GM12864 (cell line): Measurements from ENCODE around the gene DDX20.

Source experiments
- DNase-seq: peaks from one replicate; pipeline ENCODE4 v3.0.0-alpha.2; 2011; ENCODE audit warnings: low read depth
- H3K4me3 ChIP-seq: 2 replicates; pipeline ENCODE4 v1.5.1; 2011; ENCODE audit warnings: mild to moderate bottlenecking, low read depth, low read length, control low read depth
- CTCF ChIP-seq: IDR thresholded peaks from 2 replicates; pipeline ENCODE4 v1.5.1; 2011; ENCODE audit warnings: low read depth, mild to moderate bottlenecking, moderate library complexity, low read length, control low read depth, inconsistent platforms; ENCODE audit errors: missing control alignments

DDX20 gene

GRCh38 chr1:111776861-111777260 lies 21.2 kb downstream of the DDX20 start:
- no peak for DNase-seq
- TF ChIP-seq CTCF = no peak
- H3K4me3 ChIP-seq = no peak overlapping the region

- DNase-seq = no peak
- H3K4me3 ChIP-seq = no peak overlapping the region
- no peak for TF ChIP-seq CTCF
Measured at GRCh38 chr1:111777301-111777700, 21.6 kb downstream of the DDX20 start.

- no peak for TF ChIP-seq CTCF
- no peak overlapping the region for H3K4me3 ChIP-seq
- no peak for DNase-seq
Measured at GRCh38 chr1:111778066-111778465, 22.4 kb downstream of the DDX20 start.

GRCh38 chr1:111778541-111779051 lies 22.9 kb downstream of the DDX20 start:
- H3K4me3 ChIP-seq = no peak overlapping the region
- no peak for DNase-seq
- TF ChIP-seq CTCF = no peak

GRCh38 chr1:111779546-111779945 lies 23.8 kb downstream of the DDX20 start:
- no peak overlapping the region for H3K4me3 ChIP-seq
- no peak for TF ChIP-seq CTCF
- no peak for DNase-seq

- no peak overlapping the region for H3K4me3 ChIP-seq
- TF ChIP-seq CTCF = no peak
- DNase-seq = no peak
Measured at GRCh38 chr1:111784273-111784901, 28.7 kb downstream of the DDX20 start.

- no peak overlapping the region for H3K4me3 ChIP-seq
- no peak for TF ChIP-seq CTCF
- DNase-seq = no peak
Measured at GRCh38 chr1:111786669-111787207, 31.0 kb downstream of the DDX20 start.
